A673 (cell line): Measurements from ENCODE around the gene KANK4.

Source experiments
- CTCF ChIP-seq: fragments of 300-800, 200-600 bp; sonication (generic); conservative IDR thresholded peaks from 2 replicates; pipeline ENCODE4 v1.5.1; 2017; ENCODE audit warnings: low read depth, mild to moderate bottlenecking, antibody characterized with exemption, low read length, moderate library complexity, mixed read lengths
- EZH2 ChIP-seq: fragments of 200-600 bp; sonication (generic); IDR thresholded peaks from 2 replicates; pipeline ENCODE4 v1.6.1; 2017; ENCODE audit warnings: borderline replicate concordance, low read depth, mild to moderate bottlenecking, mixed read lengths, antibody characterized with exemption, low read length; ENCODE audit not compliant: poor library complexity, severe bottlenecking

- TF ChIP-seq CTCF (no peak), EZH2 (no peak)
Measured at GRCh38 chr1:62281922-62282555, 37.2 kb downstream of the KANK4 start.
